GM21515 (cell line): ENCODE measurements around the gene ANKRD23.

Source experiments
- ATAC-seq: cut with Tn5 transposase; IDR thresholded peaks from one replicate; pipeline ENCODE4 v1.9.1; 2021; ENCODE audit not compliant: unreplicated experiment

ANKRD23 gene

DNA sequence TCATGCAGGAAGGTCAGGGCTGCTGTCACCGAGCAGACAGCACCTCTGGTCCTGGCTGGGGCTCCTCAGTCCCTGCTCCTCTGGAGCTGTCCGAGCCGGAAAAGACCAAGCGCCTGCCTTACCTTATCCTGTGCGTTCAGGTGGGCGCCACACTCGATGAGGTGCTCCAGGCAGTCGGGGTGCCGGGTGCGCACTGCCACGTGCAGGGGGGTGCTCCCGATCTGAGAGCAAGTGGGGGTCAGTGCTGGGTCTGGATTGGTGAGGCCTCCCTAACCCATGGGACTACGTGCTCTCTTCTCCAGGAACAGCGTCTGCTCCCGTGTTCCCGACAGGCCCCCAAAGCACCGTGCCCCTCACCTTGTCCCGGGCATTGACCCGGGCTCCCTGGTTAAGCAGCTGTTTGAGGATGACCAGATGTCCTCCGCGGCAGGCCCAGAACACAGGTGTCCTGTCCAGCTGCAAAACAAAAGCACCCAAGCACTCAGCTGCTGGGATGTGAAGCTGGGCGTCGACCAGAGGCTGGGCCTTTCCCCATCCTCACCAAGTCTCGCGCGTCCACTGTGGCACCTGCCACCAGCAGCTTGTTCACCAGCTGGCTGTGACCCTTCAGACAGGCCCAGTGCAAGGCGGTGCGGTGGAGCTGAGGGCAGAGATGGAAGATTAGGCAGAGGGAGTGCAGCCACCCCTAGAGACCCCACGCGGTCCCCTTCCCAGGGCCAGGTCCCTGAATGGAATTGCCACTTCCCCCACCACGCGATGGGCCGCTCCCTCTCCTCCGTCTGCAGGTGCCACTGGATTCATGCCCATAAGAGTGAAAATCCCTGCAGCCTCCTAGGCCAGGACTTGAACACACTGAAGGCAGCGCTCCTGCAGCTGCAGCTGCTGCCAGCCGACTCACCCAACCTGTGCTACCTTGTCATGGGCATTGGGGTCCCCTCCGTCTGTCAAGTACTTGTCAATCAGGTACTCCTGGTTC, 3.7 kb downstream of the ANKRD23 start:
- ATAC-seq, result no peak

DNA sequence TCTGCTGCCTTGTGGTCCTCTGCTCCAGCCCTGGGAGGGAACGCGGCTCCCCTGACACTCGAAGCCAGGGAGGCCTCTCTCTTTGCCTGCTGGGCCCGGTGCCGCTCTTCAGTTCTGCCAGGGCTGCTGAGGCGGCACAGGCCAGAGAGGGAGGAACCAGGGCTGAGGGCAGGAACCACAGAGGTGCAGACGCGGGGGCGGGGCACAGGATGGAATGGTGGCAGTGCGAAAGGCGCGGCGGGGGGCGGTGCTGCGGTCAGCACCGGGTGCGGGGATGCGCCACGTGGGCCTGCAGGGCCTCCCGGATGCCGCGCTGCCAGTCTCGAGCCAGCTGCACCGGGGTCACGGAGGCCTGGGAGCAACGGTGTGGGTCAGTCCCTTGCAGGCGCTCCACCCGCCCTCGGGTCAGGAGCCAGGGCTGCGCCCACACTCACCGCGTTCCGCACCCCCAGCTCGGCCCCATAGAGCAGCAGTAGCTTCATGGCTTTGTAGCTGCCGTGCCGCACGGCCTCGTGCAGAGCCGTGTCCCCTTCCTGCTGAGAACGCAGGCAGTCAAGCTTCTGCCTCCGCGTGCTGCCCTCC, 4.4 kb downstream of the ANKRD23 start:
- ATAC-seq, result no peak

DNA sequence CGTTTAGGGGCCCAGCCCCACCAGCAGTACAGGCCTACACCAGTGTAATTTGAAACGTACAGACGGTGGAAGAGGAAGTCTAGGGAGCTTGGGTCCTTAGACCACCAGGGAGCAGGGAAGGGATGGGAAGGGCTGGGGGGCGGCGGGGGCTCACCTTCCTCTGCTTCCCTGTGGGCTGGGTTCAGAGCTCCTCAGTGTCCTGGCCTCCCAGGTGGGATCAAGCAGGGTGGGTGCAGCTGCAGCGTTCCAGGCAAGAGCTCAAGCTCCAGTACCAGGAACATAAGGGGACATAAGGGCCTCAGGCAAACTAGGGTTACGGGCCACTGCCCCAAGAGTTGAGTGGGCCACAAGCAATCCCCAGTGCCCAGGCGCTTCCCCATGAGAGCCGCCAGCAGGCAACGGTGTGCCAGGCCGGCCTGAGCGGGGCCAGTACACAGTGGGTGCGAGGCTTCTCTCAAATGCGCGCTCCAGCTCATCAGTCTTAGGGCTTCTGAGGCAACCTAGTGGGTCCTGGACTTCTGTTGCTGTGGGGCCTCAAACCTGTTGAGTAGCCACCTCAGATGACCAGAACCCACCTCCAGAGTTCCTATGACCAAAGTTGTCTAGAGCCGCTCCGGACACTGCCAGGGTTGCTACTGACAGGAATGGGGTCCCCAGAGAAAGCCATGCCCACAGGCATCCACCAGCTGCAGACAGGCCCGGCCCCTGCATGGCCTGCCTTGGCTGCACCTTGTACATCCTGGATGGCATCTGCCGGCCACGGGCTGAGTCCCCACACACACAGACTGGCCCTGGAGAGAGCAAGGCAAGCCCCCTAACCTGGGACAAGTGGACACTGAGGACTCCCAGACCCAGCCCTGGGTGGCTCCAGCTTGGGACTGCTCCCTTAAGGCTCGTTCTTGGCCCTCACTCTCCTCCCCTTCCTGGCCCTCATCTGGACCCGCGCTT, 5.2 kb downstream of the ANKRD23 start:
- no peak for ATAC-seq

DNA sequence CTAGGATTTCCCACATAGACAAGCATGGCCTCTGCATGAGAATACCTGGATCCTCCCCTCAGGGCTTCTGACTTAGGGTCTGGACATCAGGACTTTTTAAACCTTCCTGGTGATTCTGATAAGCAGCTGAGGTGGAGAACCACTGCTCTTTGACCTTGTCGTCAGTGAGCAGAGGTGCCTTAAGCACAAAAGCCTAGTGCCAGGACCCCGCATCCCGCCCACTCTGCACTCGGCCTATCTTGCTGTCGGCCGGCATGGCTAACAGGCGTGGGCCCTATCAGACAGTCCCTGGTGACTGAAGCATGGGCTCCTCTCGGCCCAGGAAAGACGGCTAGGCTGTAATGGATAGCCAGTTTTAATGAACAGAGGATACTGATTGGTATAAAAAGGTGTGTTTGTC, 6.2 kb downstream of the ANKRD23 start:
- ATAC-seq, result no peak

DNA sequence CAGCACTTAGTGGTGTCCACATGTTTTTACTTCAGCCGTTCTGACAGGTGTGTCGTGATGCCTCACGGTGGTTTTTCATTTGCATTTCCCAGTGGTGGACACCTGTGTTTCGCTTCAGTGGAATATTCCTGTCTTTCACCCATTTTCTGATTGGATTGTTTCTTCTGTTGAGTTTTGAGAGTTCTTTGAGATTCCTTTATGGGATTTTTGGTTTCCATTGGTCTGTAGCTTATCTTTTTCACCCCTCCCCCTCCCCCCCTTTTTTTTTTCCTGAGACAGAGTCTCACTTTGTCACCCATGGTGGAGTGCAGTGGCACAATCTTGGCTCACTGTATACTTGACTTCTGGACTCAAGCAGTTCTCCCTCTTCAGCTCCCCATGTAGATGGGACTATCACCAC, 8.0 kb downstream of the ANKRD23 start:
- no peak for ATAC-seq

DNA sequence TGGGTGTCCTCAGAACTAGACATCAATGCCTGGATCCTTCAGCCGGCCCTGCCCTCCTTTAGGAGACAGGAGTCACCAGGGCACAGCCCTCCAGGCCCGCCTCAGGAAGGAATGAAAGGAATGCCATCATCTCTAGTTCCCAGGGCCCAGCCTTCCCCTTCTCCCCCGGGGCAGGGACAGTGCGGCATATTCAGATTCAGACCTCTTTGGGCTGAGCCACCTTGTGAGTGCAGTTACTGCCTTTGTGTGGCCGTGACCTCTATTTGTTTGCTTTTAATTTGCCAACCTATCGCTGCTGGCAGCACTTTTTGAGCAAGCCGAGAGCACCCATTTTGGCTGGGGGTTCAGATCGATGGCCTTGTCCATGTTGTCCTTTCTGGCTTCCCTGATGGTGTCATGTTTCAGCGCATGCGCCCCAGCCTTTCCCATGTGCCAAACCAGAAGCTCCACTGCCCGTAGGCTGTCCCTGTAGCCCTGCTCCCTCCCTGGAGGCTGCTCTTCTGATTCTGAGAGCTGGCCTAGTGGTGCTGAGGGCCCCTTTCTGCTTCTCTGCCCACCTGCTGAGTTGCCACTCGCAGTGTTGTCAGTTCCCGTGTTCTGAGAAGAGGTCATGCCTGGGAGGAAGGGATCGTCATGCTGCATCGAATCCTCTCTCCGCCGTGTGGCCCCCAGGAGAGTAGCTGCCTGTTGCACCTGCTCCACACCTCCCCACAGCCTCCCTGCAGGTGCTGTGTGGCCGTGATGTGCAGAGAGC, 10.9 kb downstream of the ANKRD23 start:
- ATAC-seq, result no peak

DNA sequence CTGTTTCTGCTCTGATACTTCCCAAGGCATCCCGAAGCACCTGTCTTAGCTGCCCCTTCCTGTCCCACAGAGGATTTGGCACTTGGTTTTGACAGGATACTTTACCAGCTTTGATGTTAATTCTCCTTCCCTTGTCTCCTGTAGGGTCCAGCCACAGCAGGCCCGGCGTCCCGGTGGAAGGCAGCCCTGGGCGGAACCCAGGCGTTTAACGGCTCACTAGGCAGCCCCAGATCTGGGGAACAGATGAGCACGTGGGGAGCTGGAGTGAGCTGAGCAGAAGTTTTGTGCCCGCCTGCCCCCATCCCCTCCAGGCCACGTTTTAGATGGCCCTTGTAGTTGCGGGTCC, 11.4 kb downstream of the ANKRD23 start:
- ATAC-seq, result no peak

DNA sequence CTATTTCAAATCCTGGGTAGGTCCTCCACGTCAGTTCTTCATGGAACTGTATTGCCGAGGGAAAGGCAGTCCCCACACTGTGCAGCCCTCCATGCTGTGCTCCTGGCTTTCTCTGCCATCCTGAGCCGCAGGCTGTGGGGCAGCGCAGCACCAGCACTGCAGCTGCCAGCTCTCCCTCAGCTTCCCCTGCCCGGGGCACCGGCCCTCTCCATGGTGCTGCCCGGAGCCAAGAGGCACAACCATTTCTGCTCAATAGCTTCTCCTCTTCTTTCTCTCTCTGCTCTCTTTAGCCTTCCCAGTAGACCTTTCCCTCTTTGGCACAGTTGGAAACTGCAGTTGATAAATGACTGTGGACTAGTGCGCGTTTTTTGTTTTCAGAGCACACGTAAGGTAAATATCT, 12.1 kb downstream of the ANKRD23 start:
- no peak for ATAC-seq

DNA sequence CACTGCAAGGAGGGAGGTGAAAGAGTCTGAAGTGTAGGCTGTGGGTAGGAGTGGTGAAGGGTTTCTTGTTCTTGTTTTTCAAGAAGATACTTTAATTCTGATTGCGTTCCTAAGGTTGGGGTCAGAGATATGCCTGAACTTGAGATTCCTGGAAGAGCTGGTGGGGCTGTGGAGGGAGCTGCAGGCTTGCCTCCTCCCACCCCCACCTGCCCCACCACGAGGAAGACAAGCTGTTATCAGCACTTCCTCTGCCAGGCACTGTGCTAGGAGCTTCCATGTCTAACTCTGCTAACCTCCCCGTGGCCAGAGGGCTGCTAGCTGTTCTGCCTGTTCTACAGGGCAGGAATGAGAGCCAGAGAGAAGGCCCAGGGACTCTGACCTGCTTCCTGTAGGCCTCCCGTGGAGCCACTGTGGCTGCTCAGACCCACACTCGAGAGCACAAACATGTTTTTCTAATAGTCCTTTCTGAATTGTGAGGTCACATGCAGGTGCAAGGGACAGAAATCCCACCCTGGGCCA, 13.7 kb downstream of the ANKRD23 start:
- ATAC-seq, result no peak

DNA sequence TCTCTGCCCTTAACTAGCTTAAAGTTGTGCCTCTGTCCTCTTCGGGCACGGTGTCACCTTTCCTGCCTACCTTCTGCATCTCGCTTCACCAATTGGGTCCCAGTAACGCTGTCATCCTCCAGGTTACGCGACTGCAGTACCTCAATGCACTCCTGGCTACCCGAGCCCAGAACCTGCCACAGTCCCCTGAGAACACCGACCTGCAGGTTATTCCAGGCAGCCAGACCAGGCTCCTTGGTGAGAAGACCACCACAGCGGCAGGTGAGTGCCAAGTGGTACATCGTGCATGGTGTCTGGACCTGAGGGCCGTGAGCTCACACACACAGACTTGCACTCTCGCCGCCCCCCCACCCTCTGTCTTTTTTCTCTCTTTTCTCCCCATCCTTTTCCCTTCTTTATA, 14.9 kb downstream of the ANKRD23 start:
- no peak for ATAC-seq

DNA sequence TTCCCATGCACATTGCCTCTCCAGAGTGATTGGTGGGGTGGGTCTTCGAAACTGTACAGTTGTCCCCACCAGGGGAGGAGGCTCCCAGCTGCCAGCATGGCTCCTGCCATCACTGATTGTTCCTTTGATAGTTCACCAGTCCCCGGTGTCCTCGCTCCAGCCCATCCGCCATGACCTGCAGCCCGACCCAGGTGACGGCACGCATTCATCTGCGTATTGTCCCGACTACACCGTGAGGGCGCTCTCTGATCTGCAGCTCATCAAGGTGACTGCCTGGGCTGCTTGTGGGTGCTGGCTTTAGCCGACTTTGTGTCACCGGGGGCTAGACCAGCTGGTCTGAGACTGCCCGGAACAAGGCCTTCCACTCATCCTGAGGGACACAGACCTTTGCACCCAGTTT, 15.4 kb downstream of the ANKRD23 start:
- ATAC-seq, result no peak

DNA sequence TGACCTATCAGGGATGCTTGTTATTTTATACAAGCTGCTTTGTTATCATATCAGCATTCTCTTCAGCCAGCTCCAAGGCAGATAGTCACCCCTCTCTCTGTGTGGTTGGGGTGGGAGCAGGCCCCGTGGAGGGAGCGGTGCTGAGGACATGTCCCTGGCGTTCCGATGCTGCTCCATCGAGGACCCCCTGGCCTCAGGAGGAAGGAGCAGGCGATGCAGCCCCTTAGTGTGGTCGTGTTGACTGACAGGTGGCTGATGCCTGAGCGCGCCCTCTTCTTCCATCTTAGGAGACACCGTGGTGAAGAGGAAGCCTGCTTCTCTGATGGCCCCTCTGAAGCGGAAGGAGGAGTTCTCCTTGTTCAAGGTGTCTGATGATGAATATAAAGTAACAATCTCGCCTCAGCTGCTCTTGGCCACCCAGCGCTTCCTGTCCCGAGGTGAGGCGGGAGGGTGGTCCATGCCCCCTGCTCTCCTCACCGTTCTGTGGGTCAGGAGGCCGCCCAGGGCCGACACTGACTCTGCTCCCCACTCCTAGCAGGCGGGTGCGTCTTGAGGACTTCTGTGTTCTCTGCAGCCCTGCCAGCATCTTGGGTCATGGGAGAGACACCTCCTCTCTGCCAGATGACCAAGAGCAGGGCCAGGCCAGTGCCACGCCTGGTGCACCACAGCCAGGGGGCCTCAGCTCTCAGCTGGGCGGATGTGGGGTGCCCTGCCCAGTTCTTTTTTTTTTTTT, 17.1 kb downstream of the ANKRD23 start:
- ATAC-seq, result no peak

DNA sequence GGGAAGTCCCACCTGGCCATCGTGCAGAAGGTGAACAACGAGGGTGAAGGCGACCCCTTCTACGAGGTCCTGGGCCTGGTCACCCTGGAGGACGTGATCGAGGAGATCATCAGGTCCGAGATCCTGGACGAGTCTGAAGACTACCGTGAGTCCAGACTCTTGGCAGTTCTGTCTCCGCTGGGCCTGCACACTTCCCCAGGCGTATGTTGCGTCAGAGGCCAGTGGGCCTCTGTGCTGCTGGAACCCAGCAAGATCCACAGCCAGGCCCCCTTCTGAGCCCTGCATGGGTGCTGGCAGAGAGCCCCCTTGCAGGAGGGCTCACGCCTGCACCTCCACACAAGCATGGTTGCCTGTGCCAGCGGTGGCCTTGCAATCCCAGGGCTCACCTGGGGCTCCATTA, 18.8 kb downstream of the ANKRD23 start:
- no peak for ATAC-seq

DNA sequence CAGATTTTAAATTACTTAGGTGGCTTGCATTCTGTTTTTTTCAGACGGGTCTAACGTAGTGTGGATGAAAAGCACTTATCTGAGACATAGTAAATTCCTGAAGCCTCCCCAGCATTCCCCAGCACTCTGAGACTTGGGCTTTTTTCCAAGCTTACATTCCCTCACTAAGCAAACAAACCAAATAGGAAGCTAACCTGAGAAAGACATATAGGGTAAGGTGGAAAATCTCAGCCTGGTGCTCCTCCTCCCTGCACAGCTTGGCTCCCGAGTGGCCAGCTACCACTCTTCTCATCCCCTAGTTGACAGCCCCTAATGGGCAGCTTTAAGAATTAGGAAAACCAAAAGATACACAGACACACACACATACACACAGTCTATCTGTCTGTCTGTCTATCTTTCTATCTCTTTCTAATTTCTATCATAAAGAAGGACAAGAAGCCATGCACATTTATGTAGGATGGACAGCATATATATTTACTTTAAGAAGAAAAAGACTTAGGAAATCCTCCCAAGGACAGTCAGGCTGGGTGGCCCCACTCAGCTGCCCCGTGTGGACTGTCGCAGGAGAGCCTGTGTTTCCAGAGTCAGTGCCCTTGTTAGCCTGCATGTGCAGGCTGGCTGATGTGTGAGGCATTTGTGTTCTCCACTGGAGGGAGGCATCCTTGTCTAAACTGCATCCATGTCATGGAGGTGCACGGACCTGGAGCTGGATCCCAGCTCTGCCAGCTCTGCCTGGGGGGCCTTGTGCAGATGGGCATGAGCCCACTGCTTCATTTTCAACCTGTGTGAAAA, 19.5 kb downstream of the ANKRD23 start:
- ATAC-seq, result no peak

DNA sequence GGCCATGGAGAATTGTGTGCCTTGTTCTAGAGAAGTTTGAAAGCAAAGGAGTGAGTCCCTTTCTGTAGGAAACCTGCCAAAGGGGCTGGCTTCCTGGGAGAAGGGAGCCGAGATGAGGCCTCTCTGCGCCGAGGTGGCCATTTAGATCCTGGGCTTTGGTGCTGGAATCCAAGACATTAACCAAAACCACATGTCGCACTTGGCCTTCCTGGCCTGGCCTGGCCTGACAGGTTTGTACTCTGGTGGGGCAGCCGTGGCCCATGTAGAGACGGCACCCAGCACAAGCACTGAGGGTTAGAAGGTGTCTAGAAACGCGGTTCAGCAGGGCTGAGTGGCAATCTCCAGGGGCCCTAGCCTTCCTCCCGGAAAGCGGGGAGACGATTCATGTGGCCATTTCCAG, 20.6 kb downstream of the ANKRD23 start:
- ATAC-seq, result no peak

DNA sequence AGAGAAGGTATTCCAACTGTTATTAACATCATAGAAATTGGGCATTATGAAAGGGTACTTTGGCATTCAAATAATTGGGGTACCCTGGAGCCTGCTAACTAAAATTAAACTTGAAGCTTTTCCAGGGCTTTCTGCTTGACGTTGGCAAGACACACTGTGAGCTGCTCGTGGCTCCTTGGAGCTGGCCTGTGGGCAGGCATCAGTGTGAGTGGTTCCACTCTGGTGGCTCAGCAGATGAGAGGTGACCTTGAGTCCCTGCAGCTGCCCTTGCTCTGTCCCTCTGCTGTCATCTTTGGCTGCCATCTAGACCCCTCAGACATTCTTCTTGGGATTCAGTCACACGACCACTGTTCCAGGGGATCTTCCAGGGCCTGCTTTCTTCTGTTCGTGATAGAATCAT, 21.0 kb downstream of the ANKRD23 start:
- no peak for ATAC-seq

DNA sequence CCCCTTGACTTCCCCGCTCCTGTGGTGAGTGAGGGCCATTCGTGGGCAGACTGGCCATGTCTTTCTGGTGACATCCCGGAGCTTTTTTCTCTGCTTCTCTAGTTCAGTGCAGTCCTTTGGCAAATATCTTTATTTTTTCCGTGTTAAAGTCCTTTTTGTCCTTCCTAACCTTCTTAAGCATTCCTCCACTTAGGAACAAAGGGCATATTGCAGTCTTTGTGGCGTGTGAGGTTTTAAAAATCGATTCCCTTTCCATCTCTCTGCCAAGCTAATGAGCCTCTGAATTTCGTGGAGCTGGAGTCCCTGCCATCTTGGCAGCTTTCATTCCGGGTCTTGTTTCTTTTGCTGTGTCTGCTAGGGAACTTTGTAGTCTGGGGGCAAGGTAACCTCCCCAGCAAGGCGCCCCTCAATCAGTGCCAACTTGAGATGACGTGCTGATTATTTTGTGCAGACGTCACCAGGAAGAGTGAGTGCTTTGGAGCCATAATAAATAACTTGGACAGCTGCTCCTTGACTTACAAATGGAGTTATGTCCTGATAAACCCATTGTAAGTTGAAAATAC, 22.6 kb downstream of the ANKRD23 start:
- ATAC-seq, result no peak

DNA sequence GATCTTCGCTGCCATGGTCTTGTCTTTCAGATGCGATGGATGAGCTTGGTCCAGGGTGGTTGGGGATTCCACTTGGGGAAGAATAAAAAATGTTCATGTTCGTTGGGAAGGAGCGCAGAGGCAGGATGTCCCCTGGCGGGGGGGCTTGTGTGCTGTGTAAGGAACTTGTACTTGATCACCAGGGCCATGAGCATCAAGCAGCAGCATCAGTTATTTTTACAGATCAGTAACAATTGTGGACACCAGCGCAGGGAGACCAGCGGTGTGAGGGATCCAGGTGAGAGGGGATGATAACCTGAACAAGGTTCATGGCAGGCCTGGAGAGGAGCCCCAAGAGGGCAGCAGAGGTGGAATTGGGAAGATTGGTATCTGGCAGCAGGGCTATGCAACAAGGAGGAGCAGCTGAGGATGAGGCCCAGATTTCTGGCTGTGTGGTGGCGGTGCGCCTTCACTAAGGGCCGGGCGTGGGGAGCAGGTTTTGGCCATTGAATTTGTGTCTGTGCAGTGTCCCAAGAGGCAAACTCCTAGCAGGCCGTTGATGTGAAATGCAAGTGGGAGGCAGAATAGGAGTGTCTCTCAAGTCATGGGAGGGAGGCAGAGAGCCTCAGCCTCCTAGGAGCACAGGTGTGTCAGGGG, 23.8 kb downstream of the ANKRD23 start:
- no peak for ATAC-seq
